DMS53 treated with DMSO at 0.1 percent for 48 hours (cell line): ENCODE results near the gene NKX2-1.
"Not testable (repeated sequence)": the region's sequence is repeated elsewhere in the genome, so short reads cannot be mapped to it uniquely, and the experiment has no call there.

ENCODE experiments used
- DNase-seq: peaks from one replicate; lab custom pipeline; 2025; ENCODE audit not compliant: unreplicated experiment; lab: John Stamatoyannopoulos, UW

NKX2-1 gene

DNA sequence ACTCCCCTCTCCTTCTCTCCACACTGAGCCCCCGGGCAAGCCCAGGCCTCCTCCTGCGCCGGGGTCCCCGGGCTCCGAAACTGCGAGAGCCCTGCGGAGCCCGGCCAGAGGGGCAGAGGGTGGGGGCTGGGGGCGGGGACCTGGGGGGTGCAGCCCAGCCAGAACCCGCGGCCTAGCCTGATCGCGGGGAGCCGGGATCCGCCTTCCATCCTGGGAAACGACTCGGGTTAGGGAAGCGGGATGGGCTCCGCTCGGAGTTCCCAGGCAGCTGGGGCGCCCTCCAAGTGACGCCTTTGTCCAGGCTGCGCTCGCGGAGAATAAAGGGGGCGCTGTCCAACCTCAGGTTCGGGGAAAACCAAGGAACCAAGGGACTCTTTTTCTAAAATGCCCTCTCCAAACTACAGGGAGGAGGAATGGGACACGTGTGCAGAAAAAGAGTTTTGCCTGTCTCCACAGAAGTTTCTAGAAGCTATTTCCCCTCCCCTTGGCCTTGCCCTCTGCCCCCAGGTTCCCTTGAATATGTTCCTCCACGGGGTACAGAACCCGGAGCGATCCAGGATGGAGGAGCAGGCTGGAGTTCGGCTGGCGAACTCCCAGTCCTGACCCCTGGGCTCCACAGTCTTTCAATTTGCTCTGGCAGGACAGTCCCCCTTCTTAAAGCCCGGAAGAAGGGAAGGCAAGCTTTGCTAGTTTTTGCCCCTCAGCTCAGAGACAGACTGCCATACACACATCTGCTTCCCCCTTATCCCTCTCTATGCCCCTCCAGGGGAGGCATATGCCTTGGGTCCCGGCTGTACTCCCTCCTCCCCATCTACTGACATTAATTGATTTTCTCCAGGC, 13.9 kb downstream of the NKX2-1 start:
- no peak for DNase-seq

DNA sequence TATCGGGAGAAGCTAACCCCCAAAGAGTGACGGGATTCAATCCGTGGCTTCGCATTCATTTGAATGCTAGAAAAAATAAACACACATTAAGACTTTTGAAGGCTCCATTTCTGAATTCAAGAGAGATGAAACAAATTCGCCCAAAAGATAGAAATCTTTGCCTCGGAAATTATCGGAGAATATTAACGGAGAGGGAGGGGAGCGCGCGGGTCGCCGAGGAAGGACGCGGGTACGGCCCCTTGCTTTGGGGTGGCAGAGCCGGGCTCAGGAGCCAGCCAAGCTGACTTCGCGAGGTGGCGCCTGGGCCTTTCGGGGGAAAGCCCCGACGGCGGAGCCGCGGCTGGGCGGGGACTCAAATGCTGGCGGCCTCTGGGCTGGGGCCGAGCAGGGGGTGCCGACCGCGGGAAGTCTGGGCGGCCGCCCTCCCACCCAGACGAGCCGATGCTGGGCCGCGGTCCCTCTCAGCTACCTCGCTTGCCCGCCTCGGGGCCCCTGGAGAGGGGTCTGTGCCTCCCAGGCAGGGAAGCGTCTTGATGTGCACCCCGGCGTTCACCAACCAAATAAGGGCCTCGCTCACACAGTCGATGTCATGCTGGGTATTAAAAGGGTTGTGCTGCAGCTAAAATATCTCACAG, 14.7 kb downstream of the NKX2-1 start:
- no peak for DNase-seq

GRCh38 chr14:36504771-36505175, 15.3 kb downstream of the NKX2-1 start:
- DNase-seq: no peak

DNA sequence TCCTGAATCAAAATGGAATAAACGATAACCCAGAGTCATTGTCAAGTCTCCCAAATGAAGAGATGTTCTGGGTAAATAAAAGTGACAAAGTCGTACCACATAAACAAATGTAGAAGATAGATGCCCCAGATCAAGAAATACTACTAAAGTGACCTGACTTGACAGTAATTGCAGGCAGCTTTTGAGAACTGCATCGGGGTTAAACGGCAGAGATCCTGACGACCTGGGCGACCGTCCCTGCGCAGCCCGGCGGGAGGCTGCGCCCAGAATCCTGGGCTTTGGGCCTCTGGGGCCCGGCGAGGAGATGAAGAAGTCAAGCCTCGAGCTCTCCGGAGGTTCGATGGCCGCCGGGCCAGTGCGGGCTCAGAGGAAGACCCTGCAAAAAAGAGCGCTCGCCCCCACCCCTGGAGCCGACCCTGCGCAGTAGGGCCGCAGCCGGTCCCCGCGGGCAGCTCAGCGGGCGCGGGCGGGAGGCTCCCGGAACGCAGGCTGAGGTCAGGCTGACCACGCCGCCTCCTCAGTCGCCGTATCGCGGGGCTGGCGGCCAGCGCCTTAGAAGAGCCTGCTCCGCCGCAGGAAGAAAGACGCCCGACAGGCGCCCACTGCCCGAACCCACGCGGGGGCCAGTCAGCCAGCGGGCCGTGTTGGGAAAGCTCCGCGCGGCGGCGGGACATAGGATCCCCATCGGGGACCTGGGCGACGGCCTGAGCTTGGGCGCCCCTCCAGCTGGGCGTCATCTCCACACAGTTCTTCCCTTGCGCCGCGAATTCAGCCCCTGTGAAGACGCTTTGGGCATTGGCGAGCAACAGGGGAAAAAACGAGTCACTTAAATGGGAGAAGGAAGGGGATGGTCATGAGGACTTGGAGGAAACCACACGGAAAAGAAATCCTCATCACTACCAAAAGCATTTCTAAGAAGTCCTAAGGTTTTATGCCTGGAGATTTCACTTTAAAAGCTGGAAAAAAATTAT, 16.0 kb downstream of the NKX2-1 start:
- DNase-seq: no peak

DNA sequence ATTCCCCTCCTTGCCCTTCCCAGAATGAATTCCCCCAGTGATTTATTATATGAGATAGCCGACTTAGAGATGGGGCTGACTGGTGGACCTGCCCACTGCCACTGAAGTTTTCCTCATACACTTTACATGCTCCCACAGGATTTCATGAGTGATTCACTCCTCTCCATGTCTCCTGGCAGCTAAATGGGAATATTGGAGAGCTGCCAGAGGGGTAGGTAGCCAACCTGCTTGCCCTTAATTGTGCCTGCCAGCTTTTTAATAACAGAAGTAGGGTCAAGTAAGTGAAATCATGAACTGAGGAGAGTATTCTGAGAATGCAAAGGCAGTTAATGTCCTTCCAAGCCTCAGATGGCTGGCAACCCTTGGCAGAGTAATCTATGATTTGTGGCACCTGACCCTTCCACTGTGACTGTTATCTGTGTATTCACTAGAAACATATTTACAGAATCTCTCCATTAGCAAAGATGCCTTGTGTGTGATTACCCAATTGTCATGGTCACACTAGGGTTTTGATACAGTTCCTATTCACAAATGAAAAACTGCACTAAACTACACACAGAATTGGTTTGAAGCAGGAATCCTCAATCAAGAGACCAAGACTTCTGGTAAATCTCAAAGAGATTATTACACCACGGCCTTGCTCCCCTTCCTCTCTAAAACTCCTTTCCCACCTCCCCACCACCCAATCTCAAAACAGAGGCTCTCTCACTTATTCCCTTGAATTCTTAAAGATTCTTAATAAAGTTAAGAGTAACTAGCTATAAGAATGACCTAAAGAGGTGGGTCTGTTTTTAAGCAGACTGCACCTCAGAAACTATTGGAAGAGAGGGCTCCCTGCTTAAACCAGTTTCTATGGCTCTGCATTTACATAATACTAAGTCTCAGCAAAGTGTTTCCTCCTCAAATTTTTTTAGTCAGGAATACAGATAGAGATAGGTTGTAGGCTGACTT, 17.2 kb downstream of the NKX2-1 start:
- no peak for DNase-seq

GRCh38 chr14:36498938-36499337, 21.1 kb downstream of the NKX2-1 start:
- DNase-seq: no peak

- no peak for DNase-seq
These were observed 23.7 kb downstream of the NKX2-1 start for GRCh38 chr14:36496346-36496745.

- no peak for DNase-seq
These were observed 24.4 kb downstream of the NKX2-1 start for GRCh38 chr14:36495666-36496065.

GRCh38 chr14:36493761-36494160, 26.3 kb downstream of the NKX2-1 start:
- DNase-seq: no peak

- no peak for DNase-seq
These were observed 34.3 kb downstream of the NKX2-1 start for GRCh38 chr14:36485773-36486172.

- no peak for DNase-seq
These were observed 40.7 kb downstream of the NKX2-1 start for GRCh38 chr14:36479344-36479743.

DNA sequence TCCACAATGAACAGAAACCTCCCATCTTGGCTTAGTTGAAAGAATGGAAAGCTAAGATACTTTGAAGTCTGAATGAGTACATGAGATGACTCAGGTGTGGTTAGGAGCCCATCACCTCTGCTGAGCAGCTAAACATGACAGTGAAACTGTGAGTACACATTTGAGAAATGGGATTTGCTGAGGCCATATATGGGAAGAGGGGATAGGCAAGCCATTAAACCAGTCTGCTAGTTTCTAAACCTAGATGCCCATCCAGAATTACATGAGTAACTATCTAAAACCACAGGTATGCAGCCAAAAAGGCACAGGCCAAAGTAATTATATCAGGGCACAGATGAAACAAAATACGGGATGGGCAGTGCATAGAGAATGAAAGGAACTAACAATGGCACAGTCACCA, 41.2 kb downstream of the NKX2-1 start:
- no peak for DNase-seq

GRCh38 chr14:36477266-36477665, 42.8 kb downstream of the NKX2-1 start:
- no peak for DNase-seq

- DNase-seq: not testable (repeated sequence)
These were observed 44.0 kb downstream of the NKX2-1 start for GRCh38 chr14:36476061-36476460.

- DNase-seq: no peak
These were observed 45.4 kb downstream of the NKX2-1 start for GRCh38 chr14:36474593-36474992.

DNA sequence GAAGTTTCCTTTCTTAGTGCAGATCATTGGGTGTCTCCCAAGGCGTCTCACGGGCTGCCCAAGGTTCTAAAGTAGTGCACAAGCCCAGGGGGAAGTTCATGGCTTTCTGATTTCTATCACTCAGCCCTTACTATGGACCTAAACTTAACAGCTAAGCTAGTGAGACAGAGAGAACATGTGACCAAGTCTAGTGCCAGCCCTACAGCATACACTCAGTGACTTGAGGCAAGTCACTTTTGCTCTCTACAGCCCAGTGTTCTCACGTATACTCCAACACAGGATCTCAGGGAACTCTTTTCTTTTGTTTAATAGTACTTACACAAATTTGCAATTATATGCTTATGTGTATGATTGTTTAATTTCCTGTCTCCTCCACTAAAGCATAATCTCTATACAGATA, 48.6 kb downstream of the NKX2-1 start:
- no peak for DNase-seq

DNA sequence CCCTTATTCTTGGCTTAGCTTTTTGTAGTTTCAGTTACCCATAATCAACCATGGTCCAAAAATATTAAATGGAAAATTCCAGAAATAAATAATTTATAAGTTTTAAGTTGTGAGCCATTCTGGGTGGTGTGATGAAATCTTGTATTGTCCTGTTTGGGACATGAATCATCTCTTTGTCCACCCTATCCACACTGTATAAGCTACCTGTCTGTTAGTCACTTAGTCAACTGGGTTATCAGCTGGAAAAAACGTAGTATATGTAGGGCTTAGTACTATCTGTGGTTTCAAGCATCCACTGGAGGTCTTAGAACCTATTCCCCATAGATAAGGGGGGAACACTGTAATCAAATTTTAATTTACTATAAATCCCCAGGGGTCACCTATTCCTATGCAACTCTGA, 52.7 kb downstream of the NKX2-1 start:
- no peak for DNase-seq
